Measurements from ENCODE around the gene ECM2. TPM values are rescaled to one million over a fixed set of nuclear protein-coding genes. Genes with fewer than 3 reads are reported as not detected.

The ECM2 gene
- polyA plus RNA-seq, 1 of the 3 experiments (the other 2 are of a cell fraction), result 0.20 TPM

GRCh38 chr9:92501671-92502393, 34.0 kb downstream of the ECM2 start:
- ChIA-PET POLR2A (no interaction called here), CTCF (interaction anchor here (0.6 to 2.1 kb wide), 7 partner anchors 14 to 183 kb away, joined by 3 to 14 read pairs (median 3); no protein-coding TSS in a partner anchor)
- Histone ChIP-seq H3K27me3 (ENCODE audit: insufficient read depth) (no peaks in the 10 kb centered on the region), H3K9me2 (no peaks in the 10 kb centered on the region), H3F3A (replicated peaks; ENCODE audit: insufficient read depth) (peaks cover 21% of the 10 kb centered on the region), H3K79me2 (ENCODE audit: insufficient read depth) (no peaks in the 10 kb centered on the region), H3K9ac (no peak overlapping the region), H4K20me1 (ENCODE audit: insufficient read depth) (no peaks in the 10 kb centered on the region), H3K9me3 (no peaks in the 10 kb centered on the region), H3K4me2 (no peak overlapping the region), H3K36me3 (replicated peaks in 1 of 2; ENCODE audit: control insufficient read depth in 1 of 2, insufficient read depth in 2 of 2, low read length in 1 of 2) (no peaks in the 10 kb centered on the region), H3K4me3 (ENCODE audit: low read depth in 2 of 2, low read length in 1 of 2) (no peak overlapping the region), H2AFZ (ENCODE audit: low read depth) (no peak overlapping the region), H3K4me1 (ENCODE audit: control insufficient read depth in 1 of 2, insufficient read depth in 2 of 2, low read depth in 1 of 2, low read length in 1 of 2) (peaks cover 3 to 19% of the 10 kb centered on the region in 2 experiments; a peak in 3 of 4 replicates), H3K27ac (ENCODE audit: low read depth in 2 of 2, low read length in 1 of 2) (no peak overlapping the region)
- WGBS (ENCODE audit: low lambda C conversion rate), result 78% methylated on average over 5 of the region's 5 CpGs
- TF ChIP-seq TCF12 (IDR thresholded peaks at IDR 0.05) (no peak), SMC3 (IDR thresholded peaks at IDR 0.05; ENCODE audit: low read depth, low read length) (peak; percentile 52; the same call in 1 of the 2 replicates), SIN3A (IDR thresholded peaks at IDR 0.05; ENCODE audit: borderline replicate concordance, low read depth, low read length) (no peak), CTCF (IDR thresholded peaks at IDR 0.05) (peak; percentile 56), USF2 (IDR thresholded peaks at IDR 0.05; ENCODE audit: borderline replicate concordance, low read depth, low read length) (no peak), RAD21 (IDR thresholded peaks at IDR 0.05; ENCODE audit: low read length) (peak; percentile 53), TEAD4 (IDR thresholded peaks at IDR 0.05; ENCODE audit: borderline replicate concordance, insufficient read depth) (no peak), TAF1 (IDR thresholded peaks at IDR 0.05; ENCODE audit: borderline replicate concordance, low read depth, low read length) (no peak)
- TF ChIP-seq, protein P1, sequence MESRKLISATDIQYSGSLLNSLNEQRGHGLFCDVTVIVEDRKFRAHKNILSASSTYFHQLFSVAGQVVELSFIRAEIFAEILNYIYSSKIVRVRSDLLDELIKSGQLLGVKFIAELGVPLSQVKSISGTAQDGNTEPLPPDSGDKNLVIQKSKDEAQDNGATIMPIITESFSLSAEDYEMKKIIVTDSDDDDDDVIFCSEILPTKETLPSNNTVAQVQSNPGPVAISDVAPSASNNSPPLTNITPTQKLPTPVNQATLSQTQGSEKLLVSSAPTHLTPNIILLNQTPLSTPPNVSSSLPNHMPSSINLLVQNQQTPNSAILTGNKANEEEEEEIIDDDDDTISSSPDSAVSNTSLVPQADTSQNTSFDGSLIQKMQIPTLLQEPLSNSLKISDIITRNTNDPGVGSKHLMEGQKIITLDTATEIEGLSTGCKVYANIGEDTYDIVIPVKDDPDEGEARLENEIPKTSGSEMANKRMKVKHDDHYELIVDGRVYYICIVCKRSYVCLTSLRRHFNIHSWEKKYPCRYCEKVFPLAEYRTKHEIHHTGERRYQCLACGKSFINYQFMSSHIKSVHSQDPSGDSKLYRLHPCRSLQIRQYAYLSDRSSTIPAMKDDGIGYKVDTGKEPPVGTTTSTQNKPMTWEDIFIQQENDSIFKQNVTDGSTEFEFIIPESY (IDR thresholded peaks at IDR 0.05; ENCODE audit: borderline replicate concordance, low read depth), result no peak
- peak; percentile 37 for DNase-seq

GRCh38 chr9:92500725-92501124, 35.1 kb downstream of the ECM2 start:
- H3K79me2 ChIP-seq (ENCODE audit: insufficient read depth), result no peaks in the 10 kb centered on the region
- peaks cover 3 to 11% of the 10 kb centered on the region in 2 experiments; a peak in 3 of 4 replicates for H3K4me1 ChIP-seq (ENCODE audit: control insufficient read depth in 1 of 2, insufficient read depth in 2 of 2, low read depth in 1 of 2, low read length in 1 of 2)
- ChIA-PET CTCF (interaction anchor here (0.8 to 2.1 kb wide), 3 partner anchors 17 to 134 kb away, joined by 3 to 14 read pairs (median 3); no protein-coding TSS in a partner anchor), POLR2A (no interaction called here)
- H3F3A ChIP-seq (replicated peaks; ENCODE audit: insufficient read depth), result peaks cover 10% of the 10 kb centered on the region
- no peak overlapping the region for H2AFZ ChIP-seq (ENCODE audit: low read depth)
- H3K27me3 ChIP-seq (ENCODE audit: insufficient read depth), result no peaks in the 10 kb centered on the region
- H3K9me3 ChIP-seq, result no peaks in the 10 kb centered on the region
- no peaks in the 10 kb centered on the region for H3K9me2 ChIP-seq
- H3K36me3 ChIP-seq (replicated peaks in 1 of 2; ENCODE audit: control insufficient read depth in 1 of 2, insufficient read depth in 2 of 2, low read length in 1 of 2), result no peaks in the 10 kb centered on the region
- no peak overlapping the region for H3K27ac ChIP-seq (ENCODE audit: low read depth in 2 of 2, low read length in 1 of 2)
- no peak overlapping the region for H3K4me2 ChIP-seq
- TF ChIP-seq SMC3 (IDR thresholded peaks at IDR 0.05; ENCODE audit: low read depth, low read length) (no peak), MXI1 (IDR thresholded peaks at IDR 0.05; ENCODE audit: low read depth, low read length) (no peak), TCF12 (IDR thresholded peaks at IDR 0.05) (no peak), JUND (IDR thresholded peaks at IDR 0.05) (no peak), CTCF (IDR thresholded peaks at IDR 0.05) (no peak)
- DNase-seq, result no peak
- no peak overlapping the region for H3K4me3 ChIP-seq (ENCODE audit: low read depth in 2 of 2, low read length in 1 of 2)
- WGBS (ENCODE audit: low lambda C conversion rate), result 86% methylated on average over 5 of the region's 5 CpGs
- no peaks in the 10 kb centered on the region for H4K20me1 ChIP-seq (ENCODE audit: insufficient read depth)
- H3K9ac ChIP-seq, result no peak overlapping the region

All from SK-N-SH (cell line).